Measurements from ENCODE around the gene HAL. TPM values are rescaled to one million over a fixed set of nuclear protein-coding genes. Genes with fewer than 3 reads are reported as not detected.

The HAL gene
- total RNA-seq, 1 experiment from 2014 or later = 0.39 TPM

GRCh38 chr12:95977764-95978305, 18.3 kb downstream of the HAL start:
- no peak overlapping the region for H3K4me3 Mint-ChIP-seq
- TF ChIP-seq ATF6 (CRISPR knock-in tag; IDR thresholded peaks at IDR 0.05) = no peak
- TF ChIP-seq, protein P1, sequence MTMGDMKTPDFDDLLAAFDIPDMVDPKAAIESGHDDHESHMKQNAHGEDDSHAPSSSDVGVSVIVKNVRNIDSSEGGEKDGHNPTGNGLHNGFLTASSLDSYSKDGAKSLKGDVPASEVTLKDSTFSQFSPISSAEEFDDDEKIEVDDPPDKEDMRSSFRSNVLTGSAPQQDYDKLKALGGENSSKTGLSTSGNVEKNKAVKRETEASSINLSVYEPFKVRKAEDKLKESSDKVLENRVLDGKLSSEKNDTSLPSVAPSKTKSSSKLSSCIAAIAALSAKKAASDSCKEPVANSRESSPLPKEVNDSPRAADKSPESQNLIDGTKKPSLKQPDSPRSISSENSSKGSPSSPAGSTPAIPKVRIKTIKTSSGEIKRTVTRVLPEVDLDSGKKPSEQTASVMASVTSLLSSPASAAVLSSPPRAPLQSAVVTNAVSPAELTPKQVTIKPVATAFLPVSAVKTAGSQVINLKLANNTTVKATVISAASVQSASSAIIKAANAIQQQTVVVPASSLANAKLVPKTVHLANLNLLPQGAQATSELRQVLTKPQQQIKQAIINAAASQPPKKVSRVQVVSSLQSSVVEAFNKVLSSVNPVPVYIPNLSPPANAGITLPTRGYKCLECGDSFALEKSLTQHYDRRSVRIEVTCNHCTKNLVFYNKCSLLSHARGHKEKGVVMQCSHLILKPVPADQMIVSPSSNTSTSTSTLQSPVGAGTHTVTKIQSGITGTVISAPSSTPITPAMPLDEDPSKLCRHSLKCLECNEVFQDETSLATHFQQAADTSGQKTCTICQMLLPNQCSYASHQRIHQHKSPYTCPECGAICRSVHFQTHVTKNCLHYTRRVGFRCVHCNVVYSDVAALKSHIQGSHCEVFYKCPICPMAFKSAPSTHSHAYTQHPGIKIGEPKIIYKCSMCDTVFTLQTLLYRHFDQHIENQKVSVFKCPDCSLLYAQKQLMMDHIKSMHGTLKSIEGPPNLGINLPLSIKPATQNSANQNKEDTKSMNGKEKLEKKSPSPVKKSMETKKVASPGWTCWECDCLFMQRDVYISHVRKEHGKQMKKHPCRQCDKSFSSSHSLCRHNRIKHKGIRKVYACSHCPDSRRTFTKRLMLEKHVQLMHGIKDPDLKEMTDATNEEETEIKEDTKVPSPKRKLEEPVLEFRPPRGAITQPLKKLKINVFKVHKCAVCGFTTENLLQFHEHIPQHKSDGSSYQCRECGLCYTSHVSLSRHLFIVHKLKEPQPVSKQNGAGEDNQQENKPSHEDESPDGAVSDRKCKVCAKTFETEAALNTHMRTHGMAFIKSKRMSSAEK (CRISPR knock-in tag; IDR thresholded peaks at IDR 0.05; ENCODE audit: borderline replicate concordance) = no peak
- TF ChIP-seq RORB (CRISPR knock-in tag; IDR thresholded peaks at IDR 0.05) = no peak
- TF ChIP-seq IRF2 (CRISPR knock-in tag; IDR thresholded peaks at IDR 0.05; ENCODE audit: borderline replicate concordance, low read depth) = no peak
- no peak for TF ChIP-seq ZNF671 (CRISPR knock-in tag; IDR thresholded peaks at IDR 0.05)
- TF ChIP-seq HMGA2 (CRISPR knock-in tag; IDR thresholded peaks at IDR 0.05) = no peak
- no peak for TF ChIP-seq KAT7 (CRISPR knock-in tag; IDR thresholded peaks at IDR 0.05; ENCODE audit: borderline replicate concordance)
- TF ChIP-seq CREM (CRISPR knock-in tag; IDR thresholded peaks at IDR 0.05) = no peak
- H3K9me3 Mint-ChIP-seq = no peaks in the 10 kb centered on the region
- H3K4me1 Mint-ChIP-seq = peaks cover 11% of the 10 kb centered on the region
- no peak for ATAC-seq
- DNase-seq (ENCODE audit: low spot score) = no peak
- ChIA-PET POLR2A (no interaction called here), CTCF (no interaction called here)
- no peak overlapping the region for H3K27ac Mint-ChIP-seq
- no peaks in the 10 kb centered on the region for H3K27me3 Mint-ChIP-seq (ENCODE audit: low read depth)
- no peaks in the 10 kb centered on the region for H3K36me3 Mint-ChIP-seq

DNA sequence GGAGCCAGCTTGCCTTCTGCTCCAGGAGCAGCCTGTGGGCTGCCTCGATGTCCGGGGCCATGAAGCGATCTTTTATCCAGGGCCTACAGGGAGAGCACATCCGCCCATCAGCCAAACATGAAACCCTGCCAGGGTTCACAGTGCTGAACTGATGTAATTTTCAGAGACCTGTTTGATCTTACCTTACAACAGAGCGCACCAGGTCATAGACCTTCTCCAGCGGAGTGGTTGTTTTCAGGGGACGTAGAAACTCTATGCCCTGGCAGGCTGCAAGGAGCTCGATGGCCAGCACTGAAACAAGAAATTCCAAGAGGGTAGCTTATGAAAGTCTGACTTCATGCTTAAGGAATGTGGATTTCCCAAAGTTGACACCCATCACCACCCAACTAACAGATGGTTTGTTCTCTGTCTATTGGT, 19.7 kb downstream of the HAL start:
- no peaks in the 10 kb centered on the region for H3K36me3 Mint-ChIP-seq
- ChIA-PET CTCF (interaction anchor here (0.9 to 1.8 kb wide), 3 partner anchors 14 to 22 kb away, joined by 4 to 8 read pairs (median 5); no protein-coding TSS in a partner anchor), POLR2A (interaction anchor here (0.6 kb wide), 1 partner anchor 457 kb away, joined by 11 read pairs; no protein-coding TSS in a partner anchor)
- H3K9me3 Mint-ChIP-seq = no peaks in the 10 kb centered on the region
- H3K27me3 Mint-ChIP-seq (ENCODE audit: low read depth) = no peaks in the 10 kb centered on the region
- no peak overlapping the region for H3K27ac Mint-ChIP-seq
- TF ChIP-seq FOXP4 (CRISPR knock-in tag; IDR thresholded peaks at IDR 0.05) (no peak), GABPB1 (CRISPR knock-in tag; IDR thresholded peaks at IDR 0.05) (peak; percentile 93)
- peaks cover 19% of the 10 kb centered on the region for H3K4me1 Mint-ChIP-seq
- DNase-seq (ENCODE audit: low spot score) (no peak), ATAC-seq (no peak)
- H3K4me3 Mint-ChIP-seq = no peak overlapping the region

- no peak overlapping the region for H3K4me3 Mint-ChIP-seq
- ATAC-seq = no peak
- peaks cover 28% of the 10 kb centered on the region for H3K4me1 Mint-ChIP-seq
- DNase-seq (ENCODE audit: low spot score) = no peak
- CTCF ChIA-PET = interaction anchor here (1.8 kb wide), 1 partner anchor 23 kb away, joined by 8 read pairs; no protein-coding TSS in a partner anchor
- H3K27ac Mint-ChIP-seq = no peak overlapping the region
- POLR2A ChIA-PET = no interaction called here
- TF ChIP-seq HMGA2 (CRISPR knock-in tag; IDR thresholded peaks at IDR 0.05) = no peak
- H3K9me3 Mint-ChIP-seq = peaks cover 4% of the 10 kb centered on the region
- peaks cover 3% of the 10 kb centered on the region for H3K36me3 Mint-ChIP-seq
- H3K27me3 Mint-ChIP-seq (ENCODE audit: low read depth) = no peaks in the 10 kb centered on the region
These were observed 20.7 kb downstream of the HAL start for GRCh38 chr12:95975491-95975890.

- H3K27me3 Mint-ChIP-seq (ENCODE audit: low read depth) = peaks cover 4% of the 10 kb centered on the region; the same call in 1 of the 2 replicates
- POLR2A ChIA-PET = no interaction called here
- CTCF ChIA-PET = no interaction called here
- ATAC-seq = no peak
- no peak overlapping the region for H3K4me3 Mint-ChIP-seq
- H3K36me3 Mint-ChIP-seq = peaks cover 10% of the 10 kb centered on the region
- peaks cover 11% of the 10 kb centered on the region for H3K9me3 Mint-ChIP-seq
- H3K4me1 Mint-ChIP-seq = peaks cover 31% of the 10 kb centered on the region
- no peak overlapping the region for H3K27ac Mint-ChIP-seq
- no peak for DNase-seq (ENCODE audit: low spot score)
- TF ChIP-seq GABPB1 (CRISPR knock-in tag; IDR thresholded peaks at IDR 0.05) (peak; percentile 63; the same call in 1 of the 2 replicates), SMAD4 (CRISPR knock-in tag; IDR thresholded peaks at IDR 0.05) (no peak), ATF1 (CRISPR knock-in tag; IDR thresholded peaks at IDR 0.05) (no peak), FOXJ3 (CRISPR knock-in tag; IDR thresholded peaks at IDR 0.05; ENCODE audit: borderline replicate concordance) (no peak)
- TF ChIP-seq, protein P2, sequence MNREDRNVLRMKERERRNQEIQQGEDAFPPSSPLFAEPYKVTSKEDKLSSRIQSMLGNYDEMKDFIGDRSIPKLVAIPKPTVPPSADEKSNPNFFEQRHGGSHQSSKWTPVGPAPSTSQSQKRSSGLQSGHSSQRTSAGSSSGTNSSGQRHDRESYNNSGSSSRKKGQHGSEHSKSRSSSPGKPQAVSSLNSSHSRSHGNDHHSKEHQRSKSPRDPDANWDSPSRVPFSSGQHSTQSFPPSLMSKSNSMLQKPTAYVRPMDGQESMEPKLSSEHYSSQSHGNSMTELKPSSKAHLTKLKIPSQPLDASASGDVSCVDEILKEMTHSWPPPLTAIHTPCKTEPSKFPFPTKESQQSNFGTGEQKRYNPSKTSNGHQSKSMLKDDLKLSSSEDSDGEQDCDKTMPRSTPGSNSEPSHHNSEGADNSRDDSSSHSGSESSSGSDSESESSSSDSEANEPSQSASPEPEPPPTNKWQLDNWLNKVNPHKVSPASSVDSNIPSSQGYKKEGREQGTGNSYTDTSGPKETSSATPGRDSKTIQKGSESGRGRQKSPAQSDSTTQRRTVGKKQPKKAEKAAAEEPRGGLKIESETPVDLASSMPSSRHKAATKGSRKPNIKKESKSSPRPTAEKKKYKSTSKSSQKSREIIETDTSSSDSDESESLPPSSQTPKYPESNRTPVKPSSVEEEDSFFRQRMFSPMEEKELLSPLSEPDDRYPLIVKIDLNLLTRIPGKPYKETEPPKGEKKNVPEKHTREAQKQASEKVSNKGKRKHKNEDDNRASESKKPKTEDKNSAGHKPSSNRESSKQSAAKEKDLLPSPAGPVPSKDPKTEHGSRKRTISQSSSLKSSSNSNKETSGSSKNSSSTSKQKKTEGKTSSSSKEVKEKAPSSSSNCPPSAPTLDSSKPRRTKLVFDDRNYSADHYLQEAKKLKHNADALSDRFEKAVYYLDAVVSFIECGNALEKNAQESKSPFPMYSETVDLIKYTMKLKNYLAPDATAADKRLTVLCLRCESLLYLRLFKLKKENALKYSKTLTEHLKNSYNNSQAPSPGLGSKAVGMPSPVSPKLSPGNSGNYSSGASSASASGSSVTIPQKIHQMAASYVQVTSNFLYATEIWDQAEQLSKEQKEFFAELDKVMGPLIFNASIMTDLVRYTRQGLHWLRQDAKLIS (CRISPR knock-in tag; IDR thresholded peaks at IDR 0.05; ENCODE audit: borderline replicate concordance) = no peak
These were observed 21.8 kb downstream of the HAL start for GRCh38 chr12:95974358-95974757.

Measured in WTC11 (cell line).